Measurements from ENCODE around the gene BGN. TPM values are rescaled to one million over a fixed set of nuclear protein-coding genes. Genes with fewer than 3 reads are reported as not detected.

The BGN gene
- 0.30 and 1.0 TPM in 2 replicates for total RNA-seq

GRCh38 chrX:153494541-153495361 is at the start of gene BGN:
Gene BGN (plus strand): TSS chrX:153494980. CDS start chrX:153504632, 9,652 bp downstream.

GRCh38 chrX:153445856-153446635 is 48.7 kb upstream of the BGN start, which contains the start of gene TREX2:
Gene TREX2 (minus strand): TSS chrX:153446056. CDS start chrX:153445430, 626 bp downstream.

GRCh38 chrX:153470411-153471363 is 24.1 kb upstream of the BGN start, which contains the start of gene HAUS7:
Gene HAUS7 (minus strand): TSS chrX:153470576. CDS start chrX:153470557, 19 bp downstream.

DNA sequence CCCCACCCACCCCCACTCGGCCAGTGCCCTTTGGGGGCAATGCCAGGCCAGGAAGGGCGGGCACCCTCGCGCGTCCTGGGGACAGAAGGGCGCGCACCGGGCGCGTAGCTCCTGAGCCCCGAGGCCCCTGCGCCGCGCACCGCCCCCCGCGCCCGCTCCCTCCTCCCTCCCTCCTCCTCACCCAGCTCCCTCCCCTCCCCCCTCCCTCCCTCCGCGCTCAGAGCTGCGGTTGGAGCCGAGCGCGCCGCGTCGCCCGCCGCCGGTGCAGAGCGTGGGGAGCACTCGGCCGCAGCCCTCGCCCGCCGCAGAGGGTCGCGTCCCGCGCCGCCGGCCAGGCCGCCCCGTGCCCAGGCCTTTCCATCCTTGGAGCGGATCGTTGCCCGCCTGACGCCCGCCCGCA is 22.6 kb downstream of the BGN start, which contains the start of gene ATP2B3:
ATP2B3 (plus strand) TSS at position 220 of the 400 bp plus-strand sequence. CDS start 18,606 bp downstream, outside the sequence.

Other genes with a start within 250 kb of the BGN start
- gene PNMA6F, start 173.2 kb upstream of the BGN start, total RNA-seq = not detected in 2 replicates
- gene ZNF275, start 160.8 kb upstream of the BGN start, total RNA-seq = 4.5 and 5.2 TPM in 2 replicates
- not detected in 2 replicates for gene PNMA6E, start 93.6 kb upstream of the BGN start, total RNA-seq
- gene ZFP92, start 83.5 kb upstream of the BGN start, total RNA-seq = 1.0 and 1.1 TPM in 2 replicates
- gene TREX2, start 48.9 kb upstream of the BGN start, total RNA-seq = 2.0 and 4.1 TPM in 2 replicates
- 22.7 and 52.9 TPM in 2 replicates for gene HAUS7, start 24.4 kb upstream of the BGN start, total RNA-seq
- gene ATP2B3, start 22.7 kb downstream of the BGN start, total RNA-seq = not detected in 2 replicates
- 46.9 and 64.9 TPM in 2 replicates for gene CCNQ, start 104.2 kb downstream of the BGN start, total RNA-seq
- 2.5 and 2.9 TPM in 2 replicates for gene DUSP9, start 152.2 kb downstream of the BGN start, total RNA-seq
- gene PNCK, start 178.8 kb downstream of the BGN start, total RNA-seq = not detected in 2 replicates
- 20.2 and 20.9 TPM in 2 replicates for gene SLC6A8, start 192.9 kb downstream of the BGN start, total RNA-seq
- 181 and 206 TPM in 2 replicates for gene BCAP31, start 229.4 kb downstream of the BGN start, total RNA-seq
- 1.2 and 3.0 TPM in 2 replicates for gene ABCD1, start 229.9 kb downstream of the BGN start, total RNA-seq

Data from hair follicular keratinocyte (primary cell).